Activated CD8-positive, alpha-beta memory T cell treated with anti-CD3 and anti-CD28 coated beads, Interleukin-2, amount 50 U/mL, for 48 hours (primary cell): ENCODE results near the gene MEG3.

Experiments
- DNase-seq: peaks from one replicate; pipeline ENCODE4 v3.0.0-alpha.2; 2020

The MEG3 gene

GRCh38 chr14:100834082-100834793 lies 8.3 kb downstream of the MEG3 start:
- DNase-seq: no peak

GRCh38 chr14:100834794-100835547 lies 9.1 kb downstream of the MEG3 start:
- no peak for DNase-seq

- DNase-seq: no peak
These were observed 9.8 kb downstream of the MEG3 start for GRCh38 chr14:100835548-100836310.

GRCh38 chr14:100836311-100836805 lies 10.4 kb downstream of the MEG3 start:
- no peak for DNase-seq

GRCh38 chr14:100836941-100837804 lies 11.3 kb downstream of the MEG3 start:
- DNase-seq: no peak

GRCh38 chr14:100837805-100838350 lies 12.0 kb downstream of the MEG3 start:
- no peak for DNase-seq

- DNase-seq: no peak
These were observed 12.8 kb downstream of the MEG3 start for GRCh38 chr14:100838493-100839314.

GRCh38 chr14:100839315-100839585 lies 13.3 kb downstream of the MEG3 start:
- DNase-seq: no peak

- DNase-seq: no peak
These were observed 13.8 kb downstream of the MEG3 start for GRCh38 chr14:100839681-100840111.

GRCh38 chr14:100840286-100841065 lies 14.6 kb downstream of the MEG3 start:
- DNase-seq: no peak

- DNase-seq: no peak
These were observed 15.3 kb downstream of the MEG3 start for GRCh38 chr14:100841066-100841760.

GRCh38 chr14:100841761-100842403 lies 16.0 kb downstream of the MEG3 start:
- DNase-seq: no peak

GRCh38 chr14:100842799-100843198 lies 16.9 kb downstream of the MEG3 start:
- DNase-seq: no peak

- DNase-seq: no peak
These were observed 18.1 kb downstream of the MEG3 start for GRCh38 chr14:100844082-100844408.

GRCh38 chr14:100844421-100844820 lies 18.5 kb downstream of the MEG3 start:
- no peak for DNase-seq

- DNase-seq: no peak
These were observed 18.9 kb downstream of the MEG3 start for GRCh38 chr14:100844846-100845245.

- no peak for DNase-seq
These were observed 19.4 kb downstream of the MEG3 start for GRCh38 chr14:100845341-100845740.

GRCh38 chr14:100846309-100846859 lies 20.5 kb downstream of the MEG3 start:
- DNase-seq: no peak

GRCh38 chr14:100849115-100849781 lies 23.3 kb downstream of the MEG3 start:
- DNase-seq: no peak
